ENCODE measurements around the gene GPATCH8. TPM values are rescaled to one million over a fixed set of nuclear protein-coding genes. Genes with fewer than 3 reads are reported as not detected.
"Not testable (repeated sequence)": the region's sequence is repeated elsewhere in the genome, so short reads cannot be mapped to it uniquely, and the experiment has no call there.

Gene GPATCH8
- total RNA-seq, 4 donors from 2014 or later, result 55.1 to 71.2 (median 59.8) TPM

GRCh38 chr17:44376124-44376523, 127.1 kb downstream of the GPATCH8 start:
- Histone ChIP-seq H3K27me3 (peaks cover 0 to 17% of the 10 kb centered on the region in 2 donors), H3K27ac (no peak overlapping the region), H3K36me3 (no peaks in the 10 kb centered on the region), H3K4me1 (peaks cover 0 to 22% (median 0%) of the 10 kb centered on the region in 4 donors), H3K9me3 (no peaks in the 10 kb centered on the region), H3K4me3 (no peak overlapping the region)
- DNase-seq (ENCODE audit: low spot score in 2 of 2), result no peak
- no peak for TF ChIP-seq POLR2A (IDR thresholded peaks at IDR 0.05)
- TF ChIP-seq, protein P1, sequence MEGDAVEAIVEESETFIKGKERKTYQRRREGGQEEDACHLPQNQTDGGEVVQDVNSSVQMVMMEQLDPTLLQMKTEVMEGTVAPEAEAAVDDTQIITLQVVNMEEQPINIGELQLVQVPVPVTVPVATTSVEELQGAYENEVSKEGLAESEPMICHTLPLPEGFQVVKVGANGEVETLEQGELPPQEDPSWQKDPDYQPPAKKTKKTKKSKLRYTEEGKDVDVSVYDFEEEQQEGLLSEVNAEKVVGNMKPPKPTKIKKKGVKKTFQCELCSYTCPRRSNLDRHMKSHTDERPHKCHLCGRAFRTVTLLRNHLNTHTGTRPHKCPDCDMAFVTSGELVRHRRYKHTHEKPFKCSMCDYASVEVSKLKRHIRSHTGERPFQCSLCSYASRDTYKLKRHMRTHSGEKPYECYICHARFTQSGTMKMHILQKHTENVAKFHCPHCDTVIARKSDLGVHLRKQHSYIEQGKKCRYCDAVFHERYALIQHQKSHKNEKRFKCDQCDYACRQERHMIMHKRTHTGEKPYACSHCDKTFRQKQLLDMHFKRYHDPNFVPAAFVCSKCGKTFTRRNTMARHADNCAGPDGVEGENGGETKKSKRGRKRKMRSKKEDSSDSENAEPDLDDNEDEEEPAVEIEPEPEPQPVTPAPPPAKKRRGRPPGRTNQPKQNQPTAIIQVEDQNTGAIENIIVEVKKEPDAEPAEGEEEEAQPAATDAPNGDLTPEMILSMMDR (IDR thresholded peaks at IDR 0.05), result peak in 2 of 5 experiments; percentile 18 to 29
- TF ChIP-seq EP300 (IDR thresholded peaks at IDR 0.05), result no peak
- WGBS, 2 donors, result 3 to 25% methylated on average over 5 of the region's 5 CpGs

DNA sequence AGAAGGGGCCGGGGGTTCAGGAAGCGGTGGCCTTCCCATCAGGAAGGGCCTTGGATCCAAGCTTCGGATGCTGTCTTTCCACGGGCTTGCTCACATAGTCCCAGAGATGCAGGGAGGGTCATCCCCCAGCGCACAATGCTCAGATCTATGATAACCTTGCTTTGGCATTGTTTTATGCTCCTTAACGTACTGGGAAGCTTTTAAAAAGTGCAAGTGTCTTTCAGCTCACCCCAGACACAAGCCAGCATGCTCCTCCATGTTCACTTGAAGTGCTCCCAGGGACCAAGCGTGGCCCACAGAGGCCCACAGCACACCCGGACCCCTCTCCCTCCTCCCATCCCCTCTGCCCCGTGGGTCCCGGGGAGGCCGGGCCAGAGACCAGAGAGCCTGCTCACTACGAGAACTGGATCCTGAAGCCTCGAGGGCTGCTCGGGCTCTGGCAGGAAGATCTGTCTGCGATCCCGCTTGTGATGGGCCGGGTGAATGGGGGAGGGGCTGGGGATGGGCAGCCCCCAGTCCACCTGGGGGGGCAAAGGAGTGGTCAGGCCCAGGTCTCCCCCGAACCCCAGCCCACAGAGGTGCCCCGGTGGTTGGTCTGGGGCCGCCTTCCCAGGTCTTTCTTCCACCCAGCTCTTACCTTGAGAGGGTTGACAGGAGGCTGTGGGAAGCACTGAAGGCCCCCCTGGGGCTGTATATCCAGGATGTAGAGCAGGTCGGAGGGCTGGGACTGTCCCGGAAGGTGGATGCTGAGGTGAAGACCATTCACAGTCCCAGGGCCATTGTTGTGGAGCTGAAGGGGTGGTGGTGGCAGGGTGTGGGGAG, 127.8 kb downstream of the GPATCH8 start:
- TF ChIP-seq POLR2A (IDR thresholded peaks at IDR 0.05), result no peak
- TF ChIP-seq, protein P1 (IDR thresholded peaks at IDR 0.05), result no peak
- TF ChIP-seq EP300 (IDR thresholded peaks at IDR 0.05), result no peak
- Histone ChIP-seq H3K36me3 (no peaks in the 10 kb centered on the region), H3K27me3 (peaks cover 0 to 24% of the 10 kb centered on the region in 2 donors), H3K4me3 (no peak overlapping the region), H3K4me1 (peaks cover 0 to 22% (median 0%) of the 10 kb centered on the region in 4 donors), H3K9me3 (no peaks in the 10 kb centered on the region), H3K27ac (no peak overlapping the region)
- no peak for DNase-seq (ENCODE audit: low spot score in 2 of 2)
- 31 to 34% methylated on average over 17 to 19 of the region's 22 CpGs for WGBS, 2 donors

DNA sequence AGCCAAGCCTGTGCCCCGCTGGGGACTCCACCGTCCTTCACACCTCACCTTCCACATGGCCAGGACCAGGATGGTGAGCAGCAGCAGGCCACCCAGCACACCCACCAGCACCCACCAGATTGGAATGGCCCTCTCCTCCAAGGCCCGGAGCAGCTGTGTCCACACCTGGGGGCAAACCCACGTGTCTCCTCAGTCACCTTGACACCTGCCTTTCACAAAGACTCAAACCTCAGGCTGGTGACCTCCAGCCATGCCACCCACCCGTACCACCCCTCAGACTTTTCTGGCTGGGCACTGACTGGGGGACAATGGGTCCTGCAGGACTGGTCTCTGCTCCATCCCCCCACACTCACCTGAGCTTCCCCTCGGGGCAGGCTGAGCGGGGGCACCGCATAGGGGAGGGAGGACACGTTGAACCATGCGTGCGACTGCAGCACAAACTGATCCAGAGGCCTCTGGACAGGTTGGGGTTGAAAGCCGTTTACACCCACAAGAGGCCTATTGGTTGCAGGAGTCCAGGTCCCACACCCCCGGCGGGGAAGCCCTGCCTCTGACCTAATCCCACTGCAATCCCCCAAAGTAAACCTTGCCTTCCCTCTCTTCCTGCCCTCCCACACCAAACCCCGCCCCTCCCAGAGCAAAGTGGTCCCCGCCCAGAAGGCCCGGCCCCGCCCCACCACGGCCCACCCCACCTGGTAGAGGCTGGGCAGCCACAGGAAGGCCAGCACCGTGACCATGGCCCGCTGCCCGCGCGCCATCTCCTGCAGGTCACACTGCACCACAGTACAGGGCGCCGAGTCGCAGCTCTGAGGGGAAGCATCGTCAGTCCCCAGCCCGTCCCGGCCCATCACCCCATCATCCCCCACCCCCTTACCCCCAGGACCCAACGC, 128.7 kb downstream of the GPATCH8 start:
- H3K36me3 ChIP-seq, result no peaks in the 10 kb centered on the region
- DNase-seq (ENCODE audit: low spot score in 2 of 2), result no peak
- H3K27me3 ChIP-seq, result peaks cover 0 to 28% of the 10 kb centered on the region in 2 donors
- 31 to 38% methylated on average over 28 to 30 of the region's 31 CpGs for WGBS, 2 donors
- H3K9me3 ChIP-seq, result no peaks in the 10 kb centered on the region
- H3K27ac ChIP-seq, result no peak overlapping the region
- no peak overlapping the region for H3K4me3 ChIP-seq
- peaks cover 0 to 22% (median 0%) of the 10 kb centered on the region in 4 donors for H3K4me1 ChIP-seq
- TF ChIP-seq POLR2A (IDR thresholded peaks at IDR 0.05), result no peak
- TF ChIP-seq EP300 (IDR thresholded peaks at IDR 0.05), result no peak
- TF ChIP-seq, protein P1 (IDR thresholded peaks at IDR 0.05), result no peak

DNA sequence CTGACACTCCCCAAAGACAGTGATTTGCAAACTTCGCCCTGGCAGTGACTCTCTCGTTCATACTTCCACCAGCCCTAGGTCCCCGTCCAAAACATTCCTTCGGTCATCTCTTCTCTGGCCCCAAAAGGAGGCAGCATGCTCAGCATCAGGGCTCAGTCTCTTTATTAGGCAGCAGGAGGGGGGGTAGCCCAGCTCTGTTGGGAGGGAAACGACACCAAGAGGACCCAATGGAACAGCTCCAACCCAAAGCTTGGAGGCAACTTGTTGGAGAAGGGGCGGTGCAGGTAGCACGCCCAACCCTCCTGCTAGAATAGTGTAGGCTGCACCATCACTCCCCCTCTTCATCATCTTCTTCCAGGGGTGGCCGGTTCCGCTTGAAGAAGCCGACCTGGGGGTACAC, 131.2 kb downstream of the GPATCH8 start:
- WGBS, 2 donors, result 65 to 74% methylated on average over 10 of the region's 10 CpGs
- Histone ChIP-seq H3K4me3 (no peak overlapping the region), H3K27me3 (peaks cover 0 to 28% of the 10 kb centered on the region in 2 donors), H3K9me3 (no peaks in the 10 kb centered on the region), H3K36me3 (no peaks in the 10 kb centered on the region), H3K27ac (no peak overlapping the region), H3K4me1 (peaks cover 0 to 22% (median 0%) of the 10 kb centered on the region in 4 donors)
- DNase-seq (ENCODE audit: low spot score in 2 of 2), result no peak
- no peak for TF ChIP-seq EP300 (IDR thresholded peaks at IDR 0.05)
- TF ChIP-seq POLR2A (IDR thresholded peaks at IDR 0.05), result no peak
- TF ChIP-seq, protein P1 (IDR thresholded peaks at IDR 0.05), result no peak

DNA sequence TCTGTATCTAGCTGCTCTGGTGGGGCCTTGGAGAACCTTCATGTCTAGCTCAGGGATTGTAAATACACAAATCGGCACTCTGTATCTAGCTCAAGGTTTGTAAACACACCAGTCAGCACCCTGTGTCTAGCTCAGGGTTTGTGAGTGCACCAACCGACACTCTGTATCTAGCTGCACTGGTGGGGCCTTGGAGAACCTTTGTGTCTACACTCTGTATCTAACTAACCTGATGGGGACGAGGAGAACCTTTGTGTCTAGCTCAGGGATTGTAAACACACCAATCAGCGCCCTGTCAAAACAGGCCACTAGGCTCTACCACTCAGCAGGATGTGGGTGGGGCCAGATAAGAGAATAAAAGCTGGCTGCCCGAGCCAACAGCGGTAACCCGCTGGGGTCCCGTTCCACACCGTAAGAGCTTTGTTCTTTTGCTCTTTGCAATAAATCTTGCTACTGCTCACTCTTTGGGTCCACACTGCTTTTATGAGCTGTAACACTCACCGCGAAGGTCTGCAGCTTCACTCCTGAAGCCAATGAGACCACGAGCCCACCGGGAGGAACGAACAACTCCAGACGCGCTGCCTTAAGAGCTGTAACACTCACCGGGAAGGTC, 133.7 kb downstream of the GPATCH8 start:
- H3K36me3 ChIP-seq; DNase-seq (ENCODE audit: low spot score in 2 of 2); H3K9me3 ChIP-seq; H3K4me1 ChIP-seq; H3K27ac ChIP-seq; H3K4me3 ChIP-seq: not testable (repeated sequence)
- WGBS, 2 donors, result 29 to 35% methylated on average over 17 of the region's 17 CpGs
- peaks cover 0 to 28% of the 10 kb centered on the region in 2 donors for H3K27me3 ChIP-seq

- not testable (repeated sequence) for H3K4me3 ChIP-seq; H3K9me3 ChIP-seq; H3K27ac ChIP-seq; H3K36me3 ChIP-seq; H3K4me1 ChIP-seq; DNase-seq (ENCODE audit: low spot score in 2 of 2)
- 92% methylated on average over 17 to 35 of the region's 42 CpGs for WGBS, 2 donors
- H3K27me3 ChIP-seq, result peaks cover 0 to 28% of the 10 kb centered on the region in 2 donors
These were observed 134.6 kb downstream of the GPATCH8 start for GRCh38 chr17:44368391-44369243.
